GM12872 (cell line): Measurements from ENCODE around the gene NDUFA3.

Experiments used
- CTCF ChIP-seq: IDR thresholded peaks from 3 replicates; pipeline ENCODE4 v1.5.1; 2011; ENCODE audit warnings: low read depth, mild to moderate bottlenecking, low read length, moderate library complexity; ENCODE audit not compliant: insufficient read depth

The NDUFA3 gene

GRCh38 chr19:54104998-54105715 lies 2.5 kb downstream of the NDUFA3 start:
- TF ChIP-seq CTCF: no peak

- TF ChIP-seq CTCF: no peak
These were observed 3.1 kb downstream of the NDUFA3 start for GRCh38 chr19:54105796-54106195.

GRCh38 chr19:54106716-54107115 lies 4.1 kb downstream of the NDUFA3 start:
- TF ChIP-seq CTCF: no peak

GRCh38 chr19:54107876-54108490 lies 5.3 kb downstream of the NDUFA3 start:
- no peak for TF ChIP-seq CTCF

- no peak for TF ChIP-seq CTCF
These were observed 5.8 kb downstream of the NDUFA3 start for GRCh38 chr19:54108496-54108895.

GRCh38 chr19:54109651-54110050 lies 7.0 kb downstream of the NDUFA3 start:
- no peak for TF ChIP-seq CTCF

- TF ChIP-seq CTCF: no peak
These were observed 11.9 kb downstream of the NDUFA3 start for GRCh38 chr19:54114340-54115108.
